Measurements from ENCODE around the gene MYO5A.

MYO5A gene

GRCh38 chr15:52306270-52306669 lies 222.4 kb downstream of the MYO5A start:
- no peak for TF ChIP-seq CTCF (conservative IDR thresholded peaks at IDR 0.05)
- no peak overlapping the region for H3K27ac ChIP-seq

DNA sequence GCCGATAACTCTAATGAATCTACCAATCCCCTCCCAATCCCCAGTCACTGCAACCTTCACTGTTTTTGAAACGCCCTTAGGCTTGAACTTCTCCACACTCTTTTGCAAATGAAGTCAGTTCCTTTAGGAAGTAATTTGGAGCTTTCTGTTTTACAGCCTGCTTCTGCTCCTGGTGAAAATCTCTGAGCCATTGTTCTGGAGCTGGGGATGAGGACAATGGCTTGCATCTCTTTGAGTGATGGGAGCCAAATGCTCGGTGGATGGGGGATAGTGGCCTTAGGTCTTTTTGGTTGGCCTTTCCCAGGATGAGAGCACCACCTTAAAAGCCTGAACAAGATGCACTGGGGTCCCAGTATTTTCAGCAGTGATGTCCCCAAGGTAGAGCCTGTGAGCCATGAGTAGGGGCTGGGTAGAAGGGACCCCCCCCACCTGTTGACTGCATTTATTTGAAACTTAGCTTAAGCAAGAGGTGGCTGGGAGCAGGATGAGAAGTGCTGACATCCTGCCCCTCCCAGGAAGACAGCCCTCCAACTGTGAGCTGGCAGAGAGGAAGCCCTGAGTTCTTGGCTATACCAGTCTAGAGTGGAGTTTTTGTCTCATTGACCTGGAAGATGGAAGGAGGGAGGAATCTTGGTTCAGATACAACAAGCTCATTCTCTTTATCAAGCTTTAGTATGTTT lies 225.4 kb downstream of the MYO5A start:
- TF ChIP-seq CTCF (conservative IDR thresholded peaks at IDR 0.05), result no peak
- no peak overlapping the region for H3K27ac ChIP-seq

GRCh38 chr15:52301265-52301847 lies 227.3 kb downstream of the MYO5A start:
- TF ChIP-seq CTCF (conservative IDR thresholded peaks at IDR 0.05), result no peak
- H3K27ac ChIP-seq, result no peak overlapping the region

GRCh38 chr15:52295421-52296001 lies 233.2 kb downstream of the MYO5A start, which contains the start of gene MYO5C:
Gene MYO5C, minus strand, starts transcription at chr15:52295804. Its CDS starts 168 bp downstream, at chr15:52295636.
- peak within 1 kb of the TSS; percentile 76 for H3K27ac ChIP-seq
- TF ChIP-seq CTCF (conservative IDR thresholded peaks at IDR 0.05), result no peak

- no peak for TF ChIP-seq CTCF (conservative IDR thresholded peaks at IDR 0.05)
- H3K27ac ChIP-seq, result peak overlapping the region; percentile 76
Measured at GRCh38 chr15:52294881-52295420, 233.7 kb downstream of the MYO5A start.

DNA sequence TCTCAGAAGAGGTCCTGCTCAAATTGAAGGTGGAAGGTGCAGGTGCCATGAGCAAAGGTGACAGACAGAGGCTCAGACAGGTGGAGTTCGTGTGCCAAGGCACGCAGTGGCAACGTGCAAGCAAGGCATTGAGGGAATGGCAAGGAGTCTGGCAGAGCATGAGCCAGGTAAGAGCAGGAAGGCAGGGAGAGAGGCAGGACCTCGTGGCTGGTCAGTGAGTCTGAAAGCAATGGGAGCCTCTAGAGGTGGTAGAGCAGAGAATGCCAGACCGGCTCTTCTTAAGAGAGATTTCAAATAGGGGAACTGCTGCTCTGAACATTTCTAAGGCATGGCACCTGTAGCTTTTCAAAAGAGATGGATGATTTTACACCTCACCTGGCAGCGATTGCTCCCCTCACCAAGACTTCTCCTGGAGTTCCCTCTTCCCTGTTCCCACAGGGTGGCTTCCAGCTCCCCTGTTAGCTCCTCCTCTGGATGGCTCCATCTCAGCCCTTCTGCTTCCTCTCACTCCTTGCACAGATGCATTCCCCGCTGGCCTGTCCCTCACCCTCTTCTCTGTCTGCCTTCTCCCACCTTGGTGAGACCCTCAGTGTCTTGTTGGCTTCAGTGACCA lies 235.8 kb downstream of the MYO5A start:
- no peak overlapping the region for H3K27ac ChIP-seq
- TF ChIP-seq CTCF (conservative IDR thresholded peaks at IDR 0.05), result no peak

GRCh38 chr15:52291204-52291603 lies 237.5 kb downstream of the MYO5A start:
- H3K27ac ChIP-seq, result no peak overlapping the region
- TF ChIP-seq CTCF (conservative IDR thresholded peaks at IDR 0.05), result no peak
